Measurements from ENCODE around the gene NTM. TPM values are rescaled to one million over a fixed set of nuclear protein-coding genes. Genes with fewer than 3 reads are reported as not detected.

Gene NTM
- total RNA-seq, 1 donor from 2014 or later: 10.3 TPM

- no peak for DNase-seq (ENCODE audit: extremely low read depth, low read depth, low spot score)
Observed at GRCh38 chr11:131756479-131757110, 386.2 kb downstream of the NTM start.

- no peak for DNase-seq (ENCODE audit: extremely low read depth, low read depth, low spot score)
Observed at GRCh38 chr11:131758726-131759125, 388.3 kb downstream of the NTM start.

- no peak for DNase-seq (ENCODE audit: extremely low read depth, low read depth, low spot score)
Observed at GRCh38 chr11:131759140-131759539, 388.7 kb downstream of the NTM start.

GRCh38 chr11:131760091-131761061 lies 390.0 kb downstream of the NTM start:
- DNase-seq (ENCODE audit: extremely low read depth, low read depth, low spot score): no peak

GRCh38 chr11:131762346-131763110 lies 392.1 kb downstream of the NTM start:
- DNase-seq (ENCODE audit: extremely low read depth, low read depth, low spot score): no peak

- no peak for DNase-seq (ENCODE audit: extremely low read depth, low read depth, low spot score)
Observed at GRCh38 chr11:131763193-131763890, 392.9 kb downstream of the NTM start.

- DNase-seq (ENCODE audit: extremely low read depth, low read depth, low spot score): no peak
Observed at GRCh38 chr11:131764126-131764525, 393.7 kb downstream of the NTM start.

GRCh38 chr11:131764649-131765048 lies 394.2 kb downstream of the NTM start:
- no peak for DNase-seq (ENCODE audit: extremely low read depth, low read depth, low spot score)

GRCh38 chr11:131766637-131767036 lies 396.2 kb downstream of the NTM start:
- DNase-seq (ENCODE audit: extremely low read depth, low read depth, low spot score): no peak

GRCh38 chr11:131767421-131767820 lies 397.0 kb downstream of the NTM start:
- DNase-seq (ENCODE audit: extremely low read depth, low read depth, low spot score): no peak

- DNase-seq (ENCODE audit: extremely low read depth, low read depth, low spot score): no peak
Observed at GRCh38 chr11:131770801-131771200, 400.4 kb downstream of the NTM start.

GRCh38 chr11:131771471-131771870 lies 401.1 kb downstream of the NTM start:
- DNase-seq (ENCODE audit: extremely low read depth, low read depth, low spot score): no peak

- DNase-seq (ENCODE audit: extremely low read depth, low read depth, low spot score): no peak
Observed at GRCh38 chr11:131773626-131774025, 403.2 kb downstream of the NTM start.

GRCh38 chr11:131776211-131776610 lies 405.8 kb downstream of the NTM start:
- DNase-seq (ENCODE audit: extremely low read depth, low read depth, low spot score): no peak

- DNase-seq (ENCODE audit: extremely low read depth, low read depth, low spot score): no peak
Observed at GRCh38 chr11:131785801-131786200, 415.4 kb downstream of the NTM start.

- DNase-seq (ENCODE audit: extremely low read depth, low read depth, low spot score): no peak
Observed at GRCh38 chr11:131787119-131787518, 416.7 kb downstream of the NTM start.

- no peak for DNase-seq (ENCODE audit: extremely low read depth, low read depth, low spot score)
Observed at GRCh38 chr11:131790586-131790985, 420.2 kb downstream of the NTM start.

GRCh38 chr11:131792243-131792642 lies 421.8 kb downstream of the NTM start:
- DNase-seq (ENCODE audit: extremely low read depth, low read depth, low spot score): no peak

- DNase-seq (ENCODE audit: extremely low read depth, low read depth, low spot score): no peak
Observed at GRCh38 chr11:131796089-131796488, 425.7 kb downstream of the NTM start.

- no peak for DNase-seq (ENCODE audit: extremely low read depth, low read depth, low spot score)
Observed at GRCh38 chr11:131796541-131796940, 426.1 kb downstream of the NTM start.

- no peak for DNase-seq (ENCODE audit: extremely low read depth, low read depth, low spot score)
Observed at GRCh38 chr11:131800452-131800851, 430.0 kb downstream of the NTM start.
